ENCODE results near the gene IRF2BPL. TPM values are rescaled to one million over a fixed set of nuclear protein-coding genes. Genes with fewer than 3 reads are reported as not detected.

The IRF2BPL gene
- polyA plus RNA-seq, 1 donor (not counting 4 experiments of a cell fraction or from before 2014, with no cell fraction given), result 5.6 TPM

GRCh38 chr14:77012193-77012765, 16.2 kb downstream of the IRF2BPL start:
- H3K36me3 ChIP-seq (ENCODE audit: control insufficient read depth in 2 of 2, extremely low read depth in 1 of 2, insufficient read depth in 2 of 2, low read length in 2 of 2), result no peaks in the 10 kb centered on the region
- H3K4me3 ChIP-seq (ENCODE audit: control insufficient read depth in 2 of 3, extremely low read depth in 1 of 3, insufficient read depth in 2 of 3, low read depth in 1 of 3, low read length in 3 of 3), result no peak overlapping the region
- no peaks in the 10 kb centered on the region for H3K27me3 ChIP-seq (ENCODE audit: control insufficient read depth, extremely low read depth, insufficient read depth, low read length)
- H3K27ac ChIP-seq (ENCODE audit: control insufficient read depth, insufficient read depth, low read length), result no peak overlapping the region
- FAIRE-seq (no peak), DNase-seq (ENCODE audit: low read depth, low spot score) (no peak)
- no peak for TF ChIP-seq EZH2 (IDR thresholded peaks at IDR 0.05; ENCODE audit: low read length)
- TF ChIP-seq, protein P1, sequence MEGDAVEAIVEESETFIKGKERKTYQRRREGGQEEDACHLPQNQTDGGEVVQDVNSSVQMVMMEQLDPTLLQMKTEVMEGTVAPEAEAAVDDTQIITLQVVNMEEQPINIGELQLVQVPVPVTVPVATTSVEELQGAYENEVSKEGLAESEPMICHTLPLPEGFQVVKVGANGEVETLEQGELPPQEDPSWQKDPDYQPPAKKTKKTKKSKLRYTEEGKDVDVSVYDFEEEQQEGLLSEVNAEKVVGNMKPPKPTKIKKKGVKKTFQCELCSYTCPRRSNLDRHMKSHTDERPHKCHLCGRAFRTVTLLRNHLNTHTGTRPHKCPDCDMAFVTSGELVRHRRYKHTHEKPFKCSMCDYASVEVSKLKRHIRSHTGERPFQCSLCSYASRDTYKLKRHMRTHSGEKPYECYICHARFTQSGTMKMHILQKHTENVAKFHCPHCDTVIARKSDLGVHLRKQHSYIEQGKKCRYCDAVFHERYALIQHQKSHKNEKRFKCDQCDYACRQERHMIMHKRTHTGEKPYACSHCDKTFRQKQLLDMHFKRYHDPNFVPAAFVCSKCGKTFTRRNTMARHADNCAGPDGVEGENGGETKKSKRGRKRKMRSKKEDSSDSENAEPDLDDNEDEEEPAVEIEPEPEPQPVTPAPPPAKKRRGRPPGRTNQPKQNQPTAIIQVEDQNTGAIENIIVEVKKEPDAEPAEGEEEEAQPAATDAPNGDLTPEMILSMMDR (optimal IDR thresholded peaks at IDR 0.05 in 1 of 3, IDR thresholded peaks at IDR 0.05 in 1 of 3, conservative IDR thresholded peaks at IDR 0.05 in 1 of 3; ENCODE audit: extremely low read depth in 1 of 3, insufficient read depth in 2 of 3, low read length in 3 of 3), result no peak
- H4K20me1 ChIP-seq (ENCODE audit: control insufficient read depth, extremely low read depth, insufficient read depth, low read length), result no peaks in the 10 kb centered on the region
- H3K4me2 ChIP-seq (ENCODE audit: control insufficient read depth, extremely low read depth, insufficient read depth, low read depth, low read length), result no peak overlapping the region
- no peaks in the 10 kb centered on the region for H3K79me2 ChIP-seq (ENCODE audit: control insufficient read depth, insufficient read depth, low read length)
- no peaks in the 10 kb centered on the region for H3K9me1 ChIP-seq (ENCODE audit: control insufficient read depth, extremely low read depth, insufficient read depth, low read length)
- dilution Hi-C loops (cut with MboI; ENCODE audit: extremely low pct_ligation_motif_present, low sequenced_read_pairs), result no loop called here
- peaks cover 26% of the 10 kb centered on the region for H3K4me1 ChIP-seq (ENCODE audit: control insufficient read depth, extremely low read depth, insufficient read depth, low read length)
- H2AFZ ChIP-seq (ENCODE audit: control insufficient read depth, low read length), result no peak overlapping the region
- H3K9ac ChIP-seq (ENCODE audit: control insufficient read depth, extremely low read depth, insufficient read depth, low read length), result no peak overlapping the region
- H3K9me3 ChIP-seq (ENCODE audit: control insufficient read depth, low read depth, low read length), result no peaks in the 10 kb centered on the region

DNA sequence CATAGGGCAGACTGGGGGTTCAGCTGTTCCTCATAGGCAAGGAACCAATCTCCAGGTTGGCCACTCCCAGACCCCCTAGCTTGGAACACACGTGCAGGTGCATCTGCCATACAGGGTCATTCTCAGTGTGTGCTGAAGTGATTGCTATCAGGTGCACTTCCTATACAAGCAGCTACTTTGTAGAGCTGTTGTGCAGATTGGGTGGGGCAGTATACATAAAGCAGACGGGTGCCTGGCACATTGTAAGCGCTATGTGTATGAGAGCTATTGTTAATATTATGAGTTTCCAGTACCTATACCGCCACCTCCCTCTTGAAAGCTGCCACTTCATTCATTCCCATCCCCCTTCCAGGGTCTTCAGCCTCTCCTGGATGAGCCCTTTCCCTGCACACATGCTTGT, 17.3 kb downstream of the IRF2BPL start:
- Histone ChIP-seq H3K4me3 (ENCODE audit: control insufficient read depth in 2 of 3, extremely low read depth in 1 of 3, insufficient read depth in 2 of 3, low read depth in 1 of 3, low read length in 3 of 3) (no peak overlapping the region), H3K36me3 (ENCODE audit: control insufficient read depth in 2 of 2, extremely low read depth in 1 of 2, insufficient read depth in 2 of 2, low read length in 2 of 2) (no peaks in the 10 kb centered on the region), H3K27ac (ENCODE audit: control insufficient read depth, insufficient read depth, low read length) (no peak overlapping the region), H2AFZ (ENCODE audit: control insufficient read depth, low read length) (no peak overlapping the region), H3K27me3 (ENCODE audit: control insufficient read depth, extremely low read depth, insufficient read depth, low read length) (no peaks in the 10 kb centered on the region), H3K4me2 (ENCODE audit: control insufficient read depth, extremely low read depth, insufficient read depth, low read depth, low read length) (no peak overlapping the region), H3K4me1 (ENCODE audit: control insufficient read depth, extremely low read depth, insufficient read depth, low read length) (peaks cover 31% of the 10 kb centered on the region), H3K79me2 (ENCODE audit: control insufficient read depth, insufficient read depth, low read length) (no peaks in the 10 kb centered on the region), H4K20me1 (ENCODE audit: control insufficient read depth, extremely low read depth, insufficient read depth, low read length) (no peaks in the 10 kb centered on the region), H3K9me3 (ENCODE audit: control insufficient read depth, low read depth, low read length) (no peaks in the 10 kb centered on the region), H3K9me1 (ENCODE audit: control insufficient read depth, extremely low read depth, insufficient read depth, low read length) (no peaks in the 10 kb centered on the region), H3K9ac (ENCODE audit: control insufficient read depth, extremely low read depth, insufficient read depth, low read length) (no peak overlapping the region)
- dilution Hi-C loops (cut with MboI; ENCODE audit: extremely low pct_ligation_motif_present, low sequenced_read_pairs), result no loop called here
- no peak for FAIRE-seq
- DNase-seq (ENCODE audit: low read depth, low spot score), result no peak
- no peak for TF ChIP-seq EZH2 (IDR thresholded peaks at IDR 0.05; ENCODE audit: low read length)
- TF ChIP-seq, protein P1 (optimal IDR thresholded peaks at IDR 0.05 in 1 of 3, IDR thresholded peaks at IDR 0.05 in 1 of 3, conservative IDR thresholded peaks at IDR 0.05 in 1 of 3; ENCODE audit: extremely low read depth in 1 of 3, insufficient read depth in 2 of 3, low read length in 3 of 3), result no peak
